Measurements from ENCODE around the gene ALDH18A1. TPM values are rescaled to one million over a fixed set of nuclear protein-coding genes. Genes with fewer than 3 reads are reported as not detected.

The ALDH18A1 gene
- total RNA-seq, 1 donor from 2014 or later, result 104 TPM

DNA sequence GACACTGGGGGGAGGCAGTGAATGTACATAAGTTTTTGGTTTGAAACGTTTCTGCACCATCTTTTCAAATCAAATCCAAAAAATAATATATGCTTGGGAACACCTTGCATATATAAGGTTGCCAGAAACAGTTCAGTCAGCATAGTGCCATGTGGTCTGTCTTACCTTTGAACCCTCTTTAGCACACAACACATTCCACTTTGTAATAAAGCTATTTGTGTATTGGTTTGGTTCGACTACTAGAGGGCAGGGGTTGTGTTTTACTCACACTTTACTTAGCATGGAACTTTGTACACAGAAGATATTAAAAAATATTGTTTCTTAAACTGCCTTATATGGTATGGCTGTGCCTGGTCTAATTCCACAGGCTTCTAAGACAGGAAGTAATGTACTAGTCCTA is 43.2 kb downstream of the ALDH18A1 start:
- no peaks in the 10 kb centered on the region for H3K4me1 Mint-ChIP-seq
- H3K36me3 Mint-ChIP-seq, result peaks cover 60% of the 10 kb centered on the region
- no peak overlapping the region for H3K27ac Mint-ChIP-seq

GRCh38 chr10:95610727-95611126 is 45.8 kb downstream of the ALDH18A1 start:
- no peaks in the 10 kb centered on the region for H3K9me3 Mint-ChIP-seq
- H3K36me3 Mint-ChIP-seq, result peaks cover 56% of the 10 kb centered on the region
- no peak for TF ChIP-seq CTCF (IDR thresholded peaks at IDR 0.05; ENCODE audit: unreplicated experiment)
- H3K27ac Mint-ChIP-seq, result no peak overlapping the region
- no peak overlapping the region for H3K4me3 Mint-ChIP-seq
- no peaks in the 10 kb centered on the region for H3K4me1 Mint-ChIP-seq
- no peaks in the 10 kb centered on the region for H3K27me3 Mint-ChIP-seq (ENCODE audit: low read depth)
- no peak for DNase-seq (ENCODE audit: low spot score in 2 of 2, unreplicated experiment in 2 of 2)

More for the DNA sequence above, 43.2 kb downstream of the ALDH18A1 start:
- DNase-seq (ENCODE audit: low spot score in 2 of 2, unreplicated experiment in 2 of 2), result no peak
- TF ChIP-seq CTCF (IDR thresholded peaks at IDR 0.05; ENCODE audit: unreplicated experiment), result no peak
- Mint-ChIP-seq H3K9me3 (no peaks in the 10 kb centered on the region), H3K27me3 (ENCODE audit: low read depth) (no peaks in the 10 kb centered on the region), H3K4me3 (no peak overlapping the region)

DNA sequence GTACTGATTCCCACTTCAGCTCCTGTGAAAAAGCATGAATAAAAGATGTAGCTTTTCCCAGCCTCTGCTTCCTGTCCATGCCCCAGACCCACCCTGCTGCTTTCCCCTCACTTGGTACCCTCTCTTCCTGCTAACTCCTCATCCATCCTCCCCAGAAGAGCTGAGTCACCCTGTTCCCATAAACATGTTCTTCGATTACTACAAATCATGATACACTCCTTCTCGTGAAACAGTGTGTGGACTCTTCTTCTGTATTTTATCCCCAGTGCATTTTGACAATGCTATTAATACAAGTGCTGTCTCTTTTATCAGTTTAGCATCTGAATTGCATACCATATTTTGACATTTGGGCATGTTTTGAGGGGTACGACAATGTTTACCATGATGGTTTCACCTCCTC is 49.6 kb downstream of the ALDH18A1 start:
- DNase-seq (ENCODE audit: low spot score in 2 of 2, unreplicated experiment in 2 of 2), result no peak
- peaks cover 10% of the 10 kb centered on the region for H3K4me1 Mint-ChIP-seq
- H3K9me3 Mint-ChIP-seq, result no peaks in the 10 kb centered on the region
- peaks cover 34% of the 10 kb centered on the region for H3K36me3 Mint-ChIP-seq
- no peak overlapping the region for H3K4me3 Mint-ChIP-seq
- no peak overlapping the region for H3K27ac Mint-ChIP-seq
- no peaks in the 10 kb centered on the region for H3K27me3 Mint-ChIP-seq (ENCODE audit: low read depth)
- no peak for TF ChIP-seq CTCF (IDR thresholded peaks at IDR 0.05; ENCODE audit: unreplicated experiment)

DNA sequence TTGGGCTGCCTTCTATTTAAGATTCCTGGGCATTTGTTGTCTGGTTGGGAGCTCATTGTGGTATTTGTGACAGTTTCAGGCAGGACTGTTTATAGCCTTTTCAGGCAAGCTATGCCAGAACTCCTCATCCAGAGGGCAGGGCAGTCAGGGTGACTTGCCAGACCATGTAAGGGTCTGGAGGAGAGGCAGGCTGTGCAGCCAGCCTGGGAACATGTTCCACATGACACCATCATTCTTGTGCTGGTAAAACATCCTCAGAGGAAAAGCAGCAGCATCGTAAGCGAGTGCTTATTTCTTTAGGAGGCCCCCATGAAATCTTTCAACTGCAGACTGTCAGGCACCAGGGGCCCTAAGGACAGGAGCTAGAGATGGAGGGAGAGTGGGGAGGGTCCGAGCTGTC is 51.3 kb downstream of the ALDH18A1 start:
- H3K9me3 Mint-ChIP-seq, result no peaks in the 10 kb centered on the region
- no peak for TF ChIP-seq CTCF (IDR thresholded peaks at IDR 0.05; ENCODE audit: unreplicated experiment)
- H3K27me3 Mint-ChIP-seq (ENCODE audit: low read depth), result no peaks in the 10 kb centered on the region
- peak overlapping the region; percentile 79 for H3K27ac Mint-ChIP-seq
- DNase-seq (ENCODE audit: low spot score in 2 of 2, unreplicated experiment in 2 of 2), result no peak
- peaks cover 19% of the 10 kb centered on the region for H3K36me3 Mint-ChIP-seq
- peaks cover 13% of the 10 kb centered on the region for H3K4me1 Mint-ChIP-seq
- no peak overlapping the region for H3K4me3 Mint-ChIP-seq

- H3K36me3 Mint-ChIP-seq, result peaks cover 16% of the 10 kb centered on the region
- H3K9me3 Mint-ChIP-seq, result no peaks in the 10 kb centered on the region
- TF ChIP-seq CTCF (IDR thresholded peaks at IDR 0.05; ENCODE audit: unreplicated experiment), result no peak
- H3K27me3 Mint-ChIP-seq (ENCODE audit: low read depth), result no peaks in the 10 kb centered on the region
- DNase-seq (ENCODE audit: low spot score in 2 of 2, unreplicated experiment in 2 of 2), result no peak
- no peak overlapping the region for H3K4me3 Mint-ChIP-seq
- H3K27ac Mint-ChIP-seq, result peak overlapping the region; percentile 79
- H3K4me1 Mint-ChIP-seq, result peaks cover 13% of the 10 kb centered on the region
These were observed 51.9 kb downstream of the ALDH18A1 start for GRCh38 chr10:95604630-95605029.

DNA sequence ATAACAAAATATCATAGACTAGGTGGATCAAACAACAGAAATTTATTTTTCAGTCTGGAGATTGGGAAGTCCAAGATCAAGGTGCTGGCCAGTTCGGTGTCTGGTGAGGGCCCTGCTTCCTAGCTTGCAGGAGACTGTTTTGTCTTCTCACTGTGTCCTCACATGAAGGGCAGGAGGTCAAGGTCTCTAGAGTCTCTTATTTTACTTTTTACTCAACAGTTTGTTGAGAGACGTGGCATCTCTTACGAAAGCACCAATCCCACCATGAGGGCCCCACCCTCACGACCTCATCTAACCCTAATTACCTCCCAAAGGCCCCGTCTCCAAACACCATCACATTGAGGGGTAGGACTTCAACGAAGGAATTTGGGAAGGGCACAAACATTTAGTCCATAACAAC is 54.1 kb downstream of the ALDH18A1 start:
- H3K36me3 Mint-ChIP-seq, result peaks cover 3% of the 10 kb centered on the region
- H3K27me3 Mint-ChIP-seq (ENCODE audit: low read depth), result no peaks in the 10 kb centered on the region
- H3K9me3 Mint-ChIP-seq, result no peaks in the 10 kb centered on the region
- no peak for DNase-seq (ENCODE audit: low spot score in 2 of 2, unreplicated experiment in 2 of 2)
- H3K4me1 Mint-ChIP-seq, result peaks cover 13% of the 10 kb centered on the region
- no peak for TF ChIP-seq CTCF (IDR thresholded peaks at IDR 0.05; ENCODE audit: unreplicated experiment)
- no peak overlapping the region for H3K4me3 Mint-ChIP-seq
- no peak overlapping the region for H3K27ac Mint-ChIP-seq

Measured in mesothelial cell of epicardium (in vitro differentiated cells).